Keratinocyte (primary cell): Measurements from ENCODE around the gene NT5C1A. TPM values are rescaled to one million over a fixed set of nuclear protein-coding genes. Genes with fewer than 3 reads are reported as not detected.

Experiments
- DNase-seq: peaks from one replicate; pipeline ENCODE4 v3.0.0-alpha.2; 2011; ENCODE audit warnings: low read depth, missing footprints, low spot score
- FAIRE-seq: peaks from 2 replicates; lab custom pipeline; 2011; peaks lifted over from hg19 to GRCh38; lab: Jason Lieb, UNC
- H2AFZ ChIP-seq: 2 replicates; pipeline ENCODE4 v1.6.0; 2012; ENCODE audit warnings: low read length, control low read depth, inconsistent platforms; ENCODE audit not compliant: control insufficient read depth
- H3K27ac ChIP-seq: 2 replicates; pipeline ENCODE4 v1.5.1; 2011; ENCODE audit warnings: low read length; ENCODE audit not compliant: control insufficient read depth, insufficient read depth
- H3K27me3 ChIP-seq: 3 replicates; pipeline ENCODE4 v1.6.0; 2011; ENCODE audit warnings: low read length; ENCODE audit not compliant: control insufficient read depth, insufficient read depth; ENCODE audit errors: extremely low read depth
- H3K36me3 ChIP-seq, 2 experiments: 2 replicates in 1 of 2; 3 replicates in 1 of 2; pipeline ENCODE4 v1.5.1; 2011; ENCODE audit warnings: low read length in 2 of 2, mild to moderate bottlenecking in 1 of 2; ENCODE audit not compliant: control insufficient read depth in 2 of 2, insufficient read depth in 2 of 2; ENCODE audit errors: extremely low read depth in 1 of 2
- H3K4me1 ChIP-seq: 3 replicates; pipeline ENCODE4 v1.5.1; 2011; ENCODE audit warnings: low read length; ENCODE audit not compliant: control insufficient read depth, insufficient read depth; ENCODE audit errors: extremely low read depth
- H3K4me2 ChIP-seq: 3 replicates; pipeline ENCODE4 v1.6.0; 2011; ENCODE audit warnings: low read depth, low read length; ENCODE audit not compliant: control insufficient read depth, insufficient read depth; ENCODE audit errors: extremely low read depth
- H3K4me3 ChIP-seq, 3 experiments: fragments of 200-600 bp in 1 of 3; sonication (generic) in 1 of 3; 2 replicates in 2 of 3; 3 replicates in 1 of 3; pipeline ENCODE4 v1.5.1; 2011 to 2016; ENCODE audit warnings: low read length in 3 of 3, mild to moderate bottlenecking in 3 of 3, control low read depth in 2 of 3, inconsistent platforms in 1 of 3, low read depth in 1 of 3, mixed read lengths in 1 of 3, mixed run types in 1 of 3, moderate library complexity in 1 of 3; ENCODE audit not compliant: control insufficient read depth in 2 of 3, insufficient read depth in 2 of 3; ENCODE audit errors: extremely low read depth in 1 of 3
- H3K79me2 ChIP-seq: 2 replicates; pipeline ENCODE4 v1.6.0; 2012; ENCODE audit warnings: low read length; ENCODE audit not compliant: control insufficient read depth, insufficient read depth
- H3K9ac ChIP-seq: 3 replicates; pipeline ENCODE4 v1.6.0; 2011; ENCODE audit warnings: low read length; ENCODE audit not compliant: control insufficient read depth, insufficient read depth; ENCODE audit errors: extremely low read depth
- H3K9me1 ChIP-seq: 3 replicates; pipeline ENCODE4 v1.6.0; 2011; ENCODE audit warnings: low read length; ENCODE audit not compliant: control insufficient read depth, insufficient read depth; ENCODE audit errors: extremely low read depth
- H3K9me3 ChIP-seq: 2 replicates; pipeline ENCODE4 v1.5.1; 2012; ENCODE audit warnings: low read depth, low read length; ENCODE audit not compliant: control insufficient read depth
- H4K20me1 ChIP-seq: 3 replicates; pipeline ENCODE4 v1.6.0; 2011; ENCODE audit warnings: low read length; ENCODE audit not compliant: control insufficient read depth, insufficient read depth; ENCODE audit errors: extremely low read depth
- EZH2 ChIP-seq: IDR thresholded peaks from one replicate; pipeline ENCODE4 v1.6.1; 2012; ENCODE audit warnings: inconsistent platforms, mild to moderate bottlenecking, low read length, moderate library complexity
- dilution Hi-C: fragments of 300-500 bp; cut with MboI; formaldehyde crosslinking; loops from one replicate; pipeline ENCODE4 v1.7.0; 2020; ENCODE audit warnings: low sequenced_read_pairs; ENCODE audit not compliant: extremely low pct_ligation_motif_present
- polyA plus RNA-seq, 5 experiments: library from polyadenylated mRNA; depleted of rRNA in 3 of 5; stranded (reverse) in 3 of 5; stranded (forward) in 1 of 5; unstranded in 1 of 5; fragments of >200 nt; gene quantifications; 1 replicate in 1 of 5; 2 replicates in 3 of 5; 3 replicates in 1 of 5; pipeline versions ENCODE4 v1.2.1 to v1.2.3, GENCODE V29; 2011 to 2012; ENCODE audit warnings: missing spikeins in 2 of 5, low read depth in 1 of 5, low replicate concordance in 1 of 5
- TF ChIP-seq, protein P1 (sequence below), 3 experiments: IDR thresholded peaks in 1 of 3; conservative IDR thresholded peaks in 1 of 3; optimal IDR thresholded peaks in 1 of 3; 2 replicates in 2 of 3; 3 replicates in 1 of 3; pipeline versions ENCODE3 to v1.5.1; 2011; ENCODE audit warnings: low read length in 3 of 3, mild to moderate bottlenecking in 3 of 3, moderate library complexity in 2 of 3, control low read depth in 1 of 3, inconsistent platforms in 1 of 3; ENCODE audit not compliant: insufficient read depth in 2 of 3; ENCODE audit errors: extremely low read depth in 1 of 3

NT5C1A gene
- polyA plus RNA-seq, 1 donor (not counting 4 experiments of a cell fraction or from before 2014, with no cell fraction given): not detected

DNA sequence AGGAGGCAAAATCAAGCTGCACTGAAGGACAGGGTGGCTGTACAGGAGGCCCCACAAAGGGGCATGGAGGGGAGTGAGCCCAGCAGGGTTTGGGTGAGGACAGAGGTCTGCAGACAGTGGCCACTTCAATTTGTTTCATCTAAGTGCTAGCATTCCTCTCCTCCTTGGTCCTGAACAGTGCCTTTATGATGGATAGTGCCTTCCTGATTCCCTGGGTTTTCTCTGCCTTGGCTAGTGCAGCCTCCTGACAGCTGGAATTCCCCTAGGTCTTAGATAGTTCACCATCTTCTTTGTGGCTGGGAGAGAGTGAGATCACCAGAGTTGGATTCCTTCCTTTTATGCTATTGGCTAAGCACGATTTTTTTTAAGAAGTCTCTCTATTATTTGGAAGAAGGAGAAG, 23.1 kb upstream of the NT5C1A start:
- H3K79me2 ChIP-seq: no peaks in the 10 kb centered on the region
- dilution Hi-C loops: no loop called here
- H3K36me3 ChIP-seq: no peaks in the 10 kb centered on the region
- FAIRE-seq: no peak
- H3K27me3 ChIP-seq: peaks cover 69% of the 10 kb centered on the region
- TF ChIP-seq, protein P1, sequence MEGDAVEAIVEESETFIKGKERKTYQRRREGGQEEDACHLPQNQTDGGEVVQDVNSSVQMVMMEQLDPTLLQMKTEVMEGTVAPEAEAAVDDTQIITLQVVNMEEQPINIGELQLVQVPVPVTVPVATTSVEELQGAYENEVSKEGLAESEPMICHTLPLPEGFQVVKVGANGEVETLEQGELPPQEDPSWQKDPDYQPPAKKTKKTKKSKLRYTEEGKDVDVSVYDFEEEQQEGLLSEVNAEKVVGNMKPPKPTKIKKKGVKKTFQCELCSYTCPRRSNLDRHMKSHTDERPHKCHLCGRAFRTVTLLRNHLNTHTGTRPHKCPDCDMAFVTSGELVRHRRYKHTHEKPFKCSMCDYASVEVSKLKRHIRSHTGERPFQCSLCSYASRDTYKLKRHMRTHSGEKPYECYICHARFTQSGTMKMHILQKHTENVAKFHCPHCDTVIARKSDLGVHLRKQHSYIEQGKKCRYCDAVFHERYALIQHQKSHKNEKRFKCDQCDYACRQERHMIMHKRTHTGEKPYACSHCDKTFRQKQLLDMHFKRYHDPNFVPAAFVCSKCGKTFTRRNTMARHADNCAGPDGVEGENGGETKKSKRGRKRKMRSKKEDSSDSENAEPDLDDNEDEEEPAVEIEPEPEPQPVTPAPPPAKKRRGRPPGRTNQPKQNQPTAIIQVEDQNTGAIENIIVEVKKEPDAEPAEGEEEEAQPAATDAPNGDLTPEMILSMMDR (optimal IDR thresholded peaks at IDR 0.05 in 1 of 3, IDR thresholded peaks at IDR 0.05 in 1 of 3, conservative IDR thresholded peaks at IDR 0.05 in 1 of 3; ENCODE audit: extremely low read depth in 1 of 3, insufficient read depth in 2 of 3, low read length in 3 of 3): no peak
- TF ChIP-seq EZH2: no peak
- no peak overlapping the region for H3K27ac ChIP-seq
- H3K9ac ChIP-seq: no peak overlapping the region
- no peaks in the 10 kb centered on the region for H3K9me3 ChIP-seq
- no peak overlapping the region for H2AFZ ChIP-seq
- no peak overlapping the region for H3K4me3 ChIP-seq
- H4K20me1 ChIP-seq: no peaks in the 10 kb centered on the region
- no peak for DNase-seq
- H3K9me1 ChIP-seq: no peaks in the 10 kb centered on the region
- no peak overlapping the region for H3K4me2 ChIP-seq
- peaks cover 8% of the 10 kb centered on the region for H3K4me1 ChIP-seq

DNA sequence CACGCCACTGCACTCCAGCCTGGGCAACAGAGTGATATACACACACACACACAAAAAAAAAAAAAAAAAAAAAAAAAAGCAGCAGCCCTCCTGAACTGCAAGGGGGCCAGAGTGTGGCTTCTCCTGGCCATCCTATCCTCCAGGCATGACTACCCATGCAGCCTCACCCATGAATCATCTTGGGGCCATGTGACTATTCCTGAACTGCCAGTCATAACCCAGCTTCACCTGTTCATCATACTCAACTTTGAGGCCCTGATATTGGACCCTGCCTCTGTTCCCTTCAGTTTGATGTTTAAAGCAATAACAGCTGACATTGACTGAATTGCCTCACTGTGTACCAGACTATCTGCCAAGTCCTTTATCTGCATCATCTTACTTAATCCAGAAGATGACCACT, 22.1 kb upstream of the NT5C1A start:
- TF ChIP-seq, protein P1 (optimal IDR thresholded peaks at IDR 0.05 in 1 of 3, IDR thresholded peaks at IDR 0.05 in 1 of 3, conservative IDR thresholded peaks at IDR 0.05 in 1 of 3; ENCODE audit: extremely low read depth in 1 of 3, insufficient read depth in 2 of 3, low read length in 3 of 3): no peak
- no peak for TF ChIP-seq EZH2
- no peak overlapping the region for H3K4me2 ChIP-seq
- dilution Hi-C loops: no loop called here
- H3K9ac ChIP-seq: no peak overlapping the region
- H3K36me3 ChIP-seq: no peaks in the 10 kb centered on the region
- H3K79me2 ChIP-seq: no peaks in the 10 kb centered on the region
- no peak overlapping the region for H2AFZ ChIP-seq
- no peak overlapping the region for H3K4me3 ChIP-seq
- DNase-seq (no peak), FAIRE-seq (no peak)
- H3K9me1 ChIP-seq: no peaks in the 10 kb centered on the region
- H3K27ac ChIP-seq: no peak overlapping the region
- peaks cover 77% of the 10 kb centered on the region for H3K27me3 ChIP-seq
- H4K20me1 ChIP-seq: no peaks in the 10 kb centered on the region
- no peaks in the 10 kb centered on the region for H3K9me3 ChIP-seq
- H3K4me1 ChIP-seq: peaks cover 8% of the 10 kb centered on the region
